GM18951 (cell line): Measurements from ENCODE around the gene ZNF521.

ENCODE experiments used
- POLR2A ChIP-seq: IDR thresholded peaks from 4 replicates; pipeline ENCODE4 v1.6.1; 2011; ENCODE audit warnings: mild to moderate bottlenecking; ENCODE audit not compliant: insufficient read length, insufficient read depth; ENCODE audit errors: extremely low read depth
- in situ Hi-C: fragments of 300-500 bp; cut with MboI; formaldehyde crosslinking; loops from one replicate; pipeline ENCODE4 v1.12.0; 2022; ENCODE audit warnings: low sequenced_read_pairs, mixed read lengths, inconsistent platforms; ENCODE audit not compliant: unreplicated experiment

The ZNF521 gene

DNA sequence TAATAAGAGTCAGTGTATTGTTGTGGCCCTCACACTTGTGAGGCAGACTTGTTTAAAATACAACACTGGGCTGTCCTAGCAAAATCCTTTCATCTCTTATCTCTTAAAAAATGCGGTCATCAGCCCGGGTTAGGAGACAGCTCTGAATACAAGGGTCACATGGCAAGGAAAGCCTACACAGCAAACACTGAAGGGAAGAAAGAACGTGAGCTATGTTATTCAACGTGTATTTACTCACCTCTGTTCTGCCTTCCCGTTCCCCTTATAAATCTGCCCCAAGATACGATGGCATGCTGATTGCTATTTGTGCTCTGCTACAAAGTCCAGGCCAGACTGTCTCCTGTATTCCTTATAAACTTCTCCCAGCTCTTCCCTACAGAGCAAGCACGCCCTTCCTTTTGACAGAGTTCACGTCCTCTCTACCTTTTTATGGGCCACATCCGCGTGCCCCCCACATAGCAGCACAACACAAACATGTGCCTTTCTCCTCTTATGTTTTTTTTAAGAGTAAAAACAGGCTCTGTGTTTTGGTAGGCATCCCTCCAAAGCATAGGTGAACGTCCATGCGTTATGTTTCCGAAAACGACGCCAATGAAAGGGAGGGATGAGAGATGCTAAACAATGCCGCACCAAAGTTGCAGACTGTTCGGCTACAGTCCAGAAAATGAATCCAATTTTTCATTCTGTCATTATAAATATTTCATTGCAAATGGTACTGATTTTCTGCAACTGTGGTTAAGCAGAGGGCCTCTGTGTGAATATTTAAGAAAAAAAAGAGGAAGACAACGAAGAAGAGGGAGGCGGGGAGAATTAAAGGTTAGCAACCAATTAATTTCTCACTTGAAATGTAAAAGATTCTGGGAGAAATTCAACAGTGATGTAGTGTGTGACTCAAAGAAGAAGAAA lies 274.7 kb downstream of the ZNF521 start:
- no peak for TF ChIP-seq POLR2A
- in situ Hi-C loops = no loop called here

DNA sequence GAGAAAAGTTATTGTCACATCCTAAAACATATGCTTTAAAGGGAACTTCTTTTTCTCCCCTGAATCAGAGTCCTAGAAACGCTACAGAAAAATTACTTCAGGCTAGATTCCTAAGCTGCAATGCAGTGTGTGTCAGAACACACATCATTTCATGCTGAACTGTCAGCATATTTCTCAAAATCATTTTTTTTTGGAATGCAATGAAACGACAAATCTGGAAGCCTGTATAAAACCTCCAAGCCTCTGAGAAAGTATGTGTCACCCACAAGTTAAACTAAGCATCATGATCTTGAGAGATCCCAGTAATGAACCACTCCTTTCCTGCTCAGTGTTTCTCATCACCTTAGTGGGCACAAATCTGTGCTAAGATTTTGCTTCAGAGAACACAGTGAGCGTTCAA lies 276.2 kb downstream of the ZNF521 start:
- no peak for TF ChIP-seq POLR2A
- in situ Hi-C loops = no loop called here

DNA sequence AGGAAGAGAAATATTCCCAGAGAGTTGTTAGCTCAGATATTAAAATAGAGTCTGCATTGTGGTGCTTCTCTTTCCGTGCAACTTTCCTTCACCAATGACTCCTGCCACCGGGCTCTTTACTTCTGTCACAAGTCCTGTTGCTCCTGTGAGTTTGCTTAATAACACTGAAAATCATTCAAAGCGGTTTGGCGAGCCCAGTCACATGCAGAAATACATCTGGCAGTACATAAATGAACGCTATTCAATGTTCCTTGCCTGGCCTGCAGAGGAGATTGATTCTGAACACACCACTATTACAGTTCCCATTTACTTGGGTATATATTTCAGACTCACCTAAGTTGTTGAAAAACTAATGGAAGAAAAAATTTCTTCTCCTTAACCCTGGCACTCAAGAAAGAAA lies 276.6 kb downstream of the ZNF521 start:
- TF ChIP-seq POLR2A = no peak
- in situ Hi-C loops = no loop called here

DNA sequence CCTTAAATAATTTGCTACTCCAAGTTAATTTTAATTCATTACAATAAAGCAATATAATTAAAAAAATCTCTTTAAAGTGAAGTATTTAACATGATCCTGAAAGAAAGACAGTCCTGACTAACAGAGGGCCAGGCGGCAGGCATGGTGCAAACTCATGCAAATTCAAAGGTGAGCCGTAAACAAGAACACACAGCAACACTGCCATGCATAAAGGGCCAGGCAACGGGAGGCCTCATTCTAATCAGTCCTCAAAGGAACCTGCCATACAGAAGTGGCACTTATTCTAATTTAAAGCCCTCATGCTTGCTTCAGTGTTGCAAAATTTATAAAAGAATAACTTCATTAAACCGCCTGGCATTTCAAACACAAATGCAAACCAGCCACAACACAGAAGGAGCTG lies 277.0 kb downstream of the ZNF521 start:
- TF ChIP-seq POLR2A = no peak
- in situ Hi-C loops = no loop called here

DNA sequence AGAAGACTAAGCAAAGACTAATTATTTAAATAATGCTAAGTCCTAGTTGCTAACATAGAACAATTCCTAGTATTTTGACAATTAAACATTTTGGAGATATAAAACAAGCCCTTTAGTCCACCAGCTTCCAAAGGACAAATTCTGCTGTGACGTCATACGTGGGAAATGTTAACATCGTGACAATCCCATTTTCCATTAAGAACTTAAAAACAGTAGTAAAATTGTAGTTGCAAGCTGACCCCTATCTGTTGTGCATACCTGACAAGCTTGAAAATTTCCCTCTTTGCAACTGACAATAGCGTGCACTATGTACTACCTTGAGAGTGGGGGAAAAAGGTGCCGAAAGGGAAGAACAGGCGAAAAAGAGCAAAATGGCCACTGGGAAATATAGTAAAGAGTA lies 279.8 kb downstream of the ZNF521 start:
- in situ Hi-C loops = no loop called here
- TF ChIP-seq POLR2A = no peak

DNA sequence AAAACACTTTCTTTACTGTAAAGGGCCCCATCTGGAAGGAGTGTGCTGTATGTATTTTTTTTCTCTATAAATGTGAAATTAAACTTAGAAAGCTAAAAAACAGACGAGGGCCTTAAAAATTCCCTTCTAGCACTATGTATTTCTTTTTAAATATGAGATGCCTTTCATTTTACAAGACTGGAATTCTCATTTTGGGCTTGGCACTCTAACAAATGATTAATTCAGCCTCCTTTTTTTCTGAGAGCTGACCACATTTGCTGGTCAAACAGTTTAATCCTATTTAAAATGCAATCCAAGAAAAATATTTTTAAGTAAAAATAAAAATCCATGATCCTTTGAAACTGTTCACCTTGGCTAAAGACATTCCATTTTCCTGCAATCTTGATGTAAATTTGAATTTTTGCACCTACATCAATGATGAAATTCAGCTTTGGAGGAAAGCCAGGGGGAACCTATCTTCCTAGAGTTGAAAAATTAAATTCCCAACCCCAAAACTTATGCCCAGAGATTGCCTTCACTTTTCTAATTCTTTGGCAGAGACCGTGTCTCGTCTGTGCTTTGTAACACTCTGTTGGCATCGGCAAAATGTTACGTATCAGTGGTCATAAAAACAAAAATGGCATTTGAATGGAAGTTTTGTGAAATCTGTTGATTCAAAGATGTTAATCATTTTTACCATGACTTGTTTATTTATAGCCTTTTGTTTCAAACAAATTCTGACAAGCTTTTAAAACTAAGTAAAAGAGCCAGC lies 284.5 kb downstream of the ZNF521 start:
- no peak for TF ChIP-seq POLR2A
- in situ Hi-C loops = no loop called here

DNA sequence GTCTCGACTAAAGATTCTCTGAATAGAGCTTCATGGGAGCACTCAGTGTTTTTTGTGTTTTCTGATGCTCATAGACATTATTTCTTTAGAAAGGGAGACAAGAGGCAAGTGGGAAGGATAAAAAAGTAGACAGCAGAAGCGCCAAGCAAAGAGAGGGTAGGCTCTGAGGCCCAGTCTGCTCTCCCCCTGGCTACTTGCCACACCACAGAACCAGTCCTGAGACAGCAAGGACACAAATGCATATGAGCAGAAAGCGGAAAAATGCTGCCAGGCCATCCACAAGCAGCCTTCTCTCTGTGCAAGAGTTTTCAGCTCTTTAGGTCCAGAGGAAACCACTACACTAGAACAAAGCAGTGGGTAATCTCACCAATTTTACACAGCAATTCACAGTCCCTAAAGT lies 285.4 kb downstream of the ZNF521 start:
- in situ Hi-C loops = no loop called here
- TF ChIP-seq POLR2A = no peak

DNA sequence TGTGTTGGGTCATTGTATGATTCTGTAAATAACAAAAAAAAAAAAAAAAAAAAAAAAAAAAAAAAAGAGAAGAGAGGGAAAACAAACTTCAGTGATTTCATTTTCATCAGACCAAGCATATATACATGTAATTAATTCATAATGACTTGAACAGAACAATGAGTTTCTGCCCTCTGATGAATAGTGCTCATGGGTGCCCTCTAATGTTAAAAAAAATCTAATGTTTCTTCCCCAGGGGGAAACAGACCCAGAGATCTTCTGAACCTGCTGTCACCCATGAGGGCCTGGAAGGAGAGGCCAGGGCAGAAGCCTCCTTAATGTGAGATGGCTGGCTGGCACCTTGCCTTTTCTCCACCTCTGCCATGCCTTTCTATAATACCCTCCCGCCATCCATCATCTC lies 289.2 kb downstream of the ZNF521 start:
- in situ Hi-C loops = no loop called here
- no peak for TF ChIP-seq POLR2A

DNA sequence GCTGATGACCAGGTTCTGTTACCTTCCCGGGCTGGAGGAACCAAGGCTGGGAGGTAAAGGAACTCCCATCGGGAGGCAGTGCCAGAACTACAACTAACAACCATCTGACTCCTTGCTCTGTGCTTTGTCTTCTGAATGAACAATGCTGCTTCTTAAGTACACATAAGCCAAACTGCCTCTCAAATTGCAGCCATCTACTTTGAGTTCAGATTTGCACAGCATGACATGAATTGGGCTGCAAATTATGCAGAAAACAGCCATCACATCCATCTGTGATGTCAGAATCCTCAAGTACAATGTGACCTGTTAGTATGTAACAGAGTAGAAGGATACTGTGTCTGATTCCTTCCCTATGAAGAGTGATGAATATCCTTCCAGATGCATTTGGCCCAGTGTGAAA lies 290.6 kb downstream of the ZNF521 start:
- in situ Hi-C loops = no loop called here

DNA sequence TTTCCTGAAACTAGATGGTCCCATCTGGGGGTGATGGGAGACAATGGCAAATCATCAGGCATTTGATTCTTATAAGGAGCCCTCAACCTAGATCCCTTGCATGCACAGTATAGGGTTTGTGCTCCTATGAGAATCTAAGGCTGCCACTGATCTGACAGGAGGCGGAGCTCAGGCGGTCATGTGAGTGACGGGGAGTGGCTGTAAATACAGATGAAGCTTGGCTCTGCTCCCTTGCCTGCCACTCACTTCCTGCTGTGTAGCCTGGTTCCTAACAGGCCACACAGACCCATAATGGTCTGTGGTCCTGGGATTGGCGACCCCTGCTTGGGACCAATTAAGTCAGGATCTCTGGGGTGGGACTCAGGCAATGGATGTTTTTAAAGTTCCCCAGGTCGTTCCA lies 293.4 kb downstream of the ZNF521 start:
- no peak for TF ChIP-seq POLR2A
- in situ Hi-C loops = no loop called here

More for the DNA sequence above, 290.6 kb downstream of the ZNF521 start:
- no peak for TF ChIP-seq POLR2A

DNA sequence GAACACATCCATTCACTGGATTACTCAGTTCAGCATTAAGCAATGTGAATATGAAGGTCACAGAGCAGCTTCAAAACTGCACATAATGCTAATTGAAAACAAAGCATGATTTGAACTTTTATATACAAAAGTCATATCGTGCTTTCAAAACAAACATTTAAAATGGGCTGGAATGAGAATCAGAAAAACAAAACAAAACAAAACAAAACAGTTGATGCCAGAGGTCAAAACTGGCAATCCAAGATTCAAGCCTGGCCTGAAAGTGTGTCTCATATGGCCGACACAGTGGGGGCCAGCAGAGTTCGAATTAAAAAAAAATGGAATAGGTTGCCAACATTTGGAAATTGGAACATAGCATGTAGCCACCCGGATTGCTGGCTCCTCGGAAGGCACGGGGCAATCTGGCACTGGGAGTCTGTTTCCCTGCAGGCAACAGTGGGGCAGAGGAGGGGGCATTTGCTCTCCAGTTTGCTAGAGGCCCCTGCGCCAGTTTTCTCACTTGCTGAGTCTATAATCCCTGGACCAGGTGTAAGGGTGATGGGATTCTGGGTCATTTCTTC lies 294.4 kb downstream of the ZNF521 start:
- in situ Hi-C loops = no loop called here
- no peak for TF ChIP-seq POLR2A

DNA sequence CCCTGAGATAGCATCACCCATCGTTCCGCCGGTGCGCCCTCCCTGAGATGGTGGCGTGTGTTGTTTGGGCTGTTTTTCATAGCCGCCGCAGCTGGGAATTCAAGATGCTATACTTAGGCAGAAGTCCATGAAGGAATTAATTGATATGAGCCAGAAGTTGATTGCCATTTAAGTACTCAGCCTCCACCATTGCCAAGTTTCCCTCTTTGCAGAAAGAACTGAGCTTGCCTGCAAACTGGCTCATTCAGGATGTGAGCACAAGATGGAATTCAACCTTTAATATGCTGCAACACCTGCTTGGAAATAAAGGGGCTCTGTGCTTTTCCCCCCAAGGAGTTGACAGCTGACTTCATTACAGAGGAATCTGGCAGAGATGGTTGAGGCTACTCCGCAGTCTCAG lies 295.5 kb downstream of the ZNF521 start:
- no peak for TF ChIP-seq POLR2A
- in situ Hi-C loops = no loop called here

DNA sequence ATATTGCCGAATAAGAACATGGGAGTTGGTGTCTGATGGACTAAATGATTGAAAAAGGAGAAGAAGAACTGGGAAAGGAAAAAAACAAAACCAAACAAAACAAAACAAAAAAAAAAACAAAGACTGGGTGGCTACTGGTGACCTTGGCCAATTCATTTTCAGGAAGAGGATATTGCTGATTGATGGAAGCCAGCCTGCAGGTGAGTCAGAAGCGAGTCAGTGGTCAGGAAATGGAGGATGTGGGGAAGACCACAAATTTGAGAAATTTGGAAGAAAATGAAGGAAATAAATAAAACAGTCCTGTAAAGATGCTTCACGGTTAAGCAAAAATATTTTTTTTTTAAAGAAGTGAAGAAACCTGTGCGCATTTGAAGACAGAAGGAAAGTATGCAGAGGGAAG lies 296.9 kb downstream of the ZNF521 start:
- in situ Hi-C loops = no loop called here
- no peak for TF ChIP-seq POLR2A
